NCI-H2107 treated with DMSO at 0.1 percent for 48 hours (cell line): ENCODE measurements around the gene CREBZF.

Experiments used
- DNase-seq: peaks from one replicate; lab custom pipeline; 2025; ENCODE audit not compliant: unreplicated experiment; lab: John Stamatoyannopoulos, UW

The CREBZF gene, protein sequence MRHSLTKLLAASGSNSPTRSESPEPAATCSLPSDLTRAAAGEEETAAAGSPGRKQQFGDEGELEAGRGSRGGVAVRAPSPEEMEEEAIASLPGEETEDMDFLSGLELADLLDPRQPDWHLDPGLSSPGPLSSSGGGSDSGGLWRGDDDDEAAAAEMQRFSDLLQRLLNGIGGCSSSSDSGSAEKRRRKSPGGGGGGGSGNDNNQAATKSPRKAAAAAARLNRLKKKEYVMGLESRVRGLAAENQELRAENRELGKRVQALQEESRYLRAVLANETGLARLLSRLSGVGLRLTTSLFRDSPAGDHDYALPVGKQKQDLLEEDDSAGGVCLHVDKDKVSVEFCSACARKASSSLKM

GRCh38 chr11:85664615-85665481, at the start of gene CREBZF:
Gene CREBZF (minus strand): TSS chr11:85665129. CDS start chr11:85664875, 254 bp downstream.
- peak; percentile 90 for DNase-seq

GRCh38 chr11:85712953-85713352, 48.0 kb upstream of the CREBZF start:
- no peak for DNase-seq

DNA sequence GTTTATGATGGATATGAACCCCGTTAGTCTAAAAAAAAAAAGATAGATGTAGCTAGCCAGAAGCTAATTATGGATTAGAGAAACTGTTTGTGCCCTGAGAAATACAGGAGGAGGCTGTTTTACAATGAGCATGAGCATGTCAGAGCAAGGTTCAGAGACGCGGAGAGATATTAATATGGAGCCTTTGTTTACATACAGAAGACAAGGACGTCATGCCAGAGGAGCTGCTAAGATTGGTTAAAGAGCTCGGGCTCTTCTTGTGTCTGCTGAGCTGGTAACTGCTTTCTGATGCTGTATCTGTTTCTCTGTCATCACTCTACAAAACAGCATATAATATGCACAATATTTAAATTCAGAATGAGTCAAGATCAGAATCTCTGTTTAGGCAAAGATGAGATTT, 46.0 kb upstream of the CREBZF start:
- DNase-seq = no peak

GRCh38 chr11:85709941-85710702, 45.2 kb upstream of the CREBZF start:
- DNase-seq = no peak

GRCh38 chr11:85705800-85706199, 40.9 kb upstream of the CREBZF start:
- DNase-seq = no peak

- DNase-seq = no peak
These were observed 40.0 kb upstream of the CREBZF start for GRCh38 chr11:85704967-85705366.

GRCh38 chr11:85699957-85700741, 35.2 kb upstream of the CREBZF start:
- DNase-seq = no peak

- DNase-seq = no peak
These were observed 33.3 kb upstream of the CREBZF start for GRCh38 chr11:85698195-85698594.

DNA sequence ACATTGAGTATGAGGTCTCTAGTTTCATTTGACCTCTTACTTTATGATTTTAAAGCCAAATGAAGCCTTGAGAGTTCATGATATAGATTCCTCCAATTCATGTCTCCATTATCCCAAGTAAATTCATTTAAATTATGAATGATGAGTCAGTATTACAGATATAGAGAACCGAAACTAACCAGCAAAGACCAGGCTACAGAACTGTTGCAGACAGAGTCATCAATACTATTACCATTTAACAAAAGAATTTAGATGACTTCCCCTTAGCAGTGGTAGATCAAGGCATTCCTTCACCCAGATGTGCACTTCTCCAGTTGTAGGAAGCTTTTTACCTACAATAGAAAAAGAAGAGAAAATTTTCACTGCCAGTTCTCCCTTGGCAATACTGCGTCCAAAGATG, 32.8 kb upstream of the CREBZF start:
- no peak for DNase-seq

DNA sequence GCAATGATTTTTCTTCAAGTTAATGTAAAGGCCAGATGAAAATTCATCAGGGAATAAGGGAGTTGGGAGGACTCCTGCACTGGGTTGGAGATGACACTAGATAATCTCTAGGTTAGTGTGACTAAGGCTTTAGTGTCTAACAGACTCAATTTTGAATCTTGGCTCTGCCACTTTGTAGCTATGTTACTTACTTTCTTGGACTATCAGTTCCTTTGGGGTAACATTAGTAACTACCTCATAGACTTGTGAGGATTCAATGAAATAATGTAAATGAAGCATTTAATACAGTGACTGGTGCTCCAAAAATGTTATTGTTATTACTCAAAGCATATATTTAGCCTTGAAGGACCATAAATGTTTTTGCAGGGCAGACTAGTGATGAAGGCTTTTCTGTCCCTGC, 30.6 kb upstream of the CREBZF start:
- DNase-seq = no peak

DNA sequence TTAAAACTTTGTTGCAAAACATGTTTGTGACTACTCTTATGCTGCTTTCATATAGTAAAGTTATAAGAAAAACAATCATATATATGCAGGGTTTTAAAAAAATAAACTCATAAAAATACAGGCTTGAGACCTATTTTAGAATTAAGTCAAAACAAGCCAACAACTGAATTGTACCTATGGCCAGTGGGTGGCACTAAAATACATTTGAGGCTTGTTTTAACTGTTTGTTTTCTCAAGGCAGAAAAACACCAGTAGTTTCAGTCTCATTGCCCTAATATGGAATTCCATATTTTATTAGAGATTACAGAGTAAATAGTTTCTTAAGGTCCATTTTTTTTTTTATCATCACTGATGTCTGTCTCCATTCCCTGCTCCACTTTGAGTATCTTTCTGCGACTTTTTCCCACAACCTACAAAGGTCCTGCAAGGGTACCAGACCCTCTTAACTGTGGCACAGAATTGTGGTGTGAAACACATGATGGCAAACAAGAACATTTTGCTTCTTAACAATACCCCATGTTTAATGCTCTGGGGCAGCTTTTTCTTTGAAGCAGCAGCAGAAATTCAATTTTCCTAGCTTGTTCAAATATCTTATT, 29.6 kb upstream of the CREBZF start:
- peak; percentile 1 for DNase-seq

GRCh38 chr11:85685820-85686459, 21.0 kb upstream of the CREBZF start, which contains the start of gene CCDC89:
Gene CCDC89 (minus strand): TSS chr11:85686195. CDS start chr11:85686130, 65 bp downstream.
- DNase-seq = peak; percentile 75

DNA sequence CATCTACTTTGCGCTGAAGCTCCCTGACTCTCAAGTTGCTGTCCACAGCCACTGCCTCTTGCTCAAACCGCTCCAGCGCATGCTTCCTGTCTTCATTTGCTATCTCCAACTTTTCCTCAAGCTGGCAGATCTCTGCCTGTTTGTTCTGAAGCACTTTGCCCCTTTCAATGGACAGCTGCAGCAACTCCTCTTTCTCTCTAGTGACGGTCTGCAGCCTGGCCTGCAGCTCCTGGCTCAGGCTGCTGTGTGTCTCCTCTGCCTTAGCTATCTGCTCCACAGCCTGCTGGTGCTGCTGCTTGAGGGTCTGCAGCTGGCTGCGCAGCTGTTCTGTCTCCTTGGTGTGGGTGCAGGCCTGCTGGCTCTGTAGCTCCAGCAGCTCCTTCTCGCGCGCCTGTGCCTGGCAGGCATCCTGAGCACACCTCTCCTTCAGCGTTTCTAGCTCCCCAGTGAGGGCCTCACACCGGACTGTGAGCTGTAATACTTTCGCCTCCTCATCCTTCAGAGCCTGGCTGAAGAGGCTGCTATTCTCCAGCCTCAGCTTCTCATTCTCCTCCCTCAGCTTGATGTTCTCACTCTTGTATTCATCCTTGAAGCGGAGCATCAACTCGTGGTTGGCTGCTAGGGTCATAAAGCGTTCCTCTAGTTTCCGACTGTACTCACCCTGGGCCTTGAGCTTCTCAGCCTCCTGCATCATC, 20.3 kb upstream of the CREBZF start:
- no peak for DNase-seq

GRCh38 chr11:85682330-85683305, 17.7 kb upstream of the CREBZF start:
- no peak for DNase-seq

GRCh38 chr11:85680897-85681296, 16.0 kb upstream of the CREBZF start:
- DNase-seq = no peak

GRCh38 chr11:85679576-85679975, 14.6 kb upstream of the CREBZF start:
- no peak for DNase-seq

GRCh38 chr11:85673393-85673792, 8.5 kb upstream of the CREBZF start:
- DNase-seq = no peak
